Tibial nerve (tissue), 4 donors: ENCODE data around the gene SDK2. TPM values are rescaled to one million over a fixed set of nuclear protein-coding genes. Genes with fewer than 3 reads are reported as not detected.

Experiments
- DNase-seq, 2 donors: peaks; one replicate each; pipeline ENCODE4 v3.0.0-alpha.2; 2019; ENCODE audit warnings: low spot score in 2 of 2
- H3K27ac ChIP-seq, 4 donors: fragments of 200-600 bp; sonication (generic) in 3 of 4; one replicate each; pipeline ENCODE4 v1.5.1; 2017 to 2019; ENCODE audit warnings: mild to moderate bottlenecking in 1 of 4
- H3K27me3 ChIP-seq, 2 donors: fragments of 200-600 bp; sonication (generic) in 1 of 2; one replicate each; pipeline versions ENCODE4 v1.5.1 to v1.6.0; 2017 to 2019
- H3K36me3 ChIP-seq, 3 donors: fragments of 200-600 bp; sonication (generic); one replicate each; pipeline ENCODE4 v1.5.1; 2018 to 2019
- H3K4me1 ChIP-seq, 4 donors: fragments of 200-600 bp; sonication (generic) in 3 of 4; one replicate each; pipeline ENCODE4 v1.5.1; 2017 to 2019
- H3K4me3 ChIP-seq, 4 donors: fragments of 200-600 bp; sonication (generic) in 3 of 4; one replicate each; pipeline ENCODE4 v1.5.1; 2017 to 2019; ENCODE audit warnings: mild to moderate bottlenecking in 1 of 4, moderate library complexity in 1 of 4
- H3K9me3 ChIP-seq, 4 donors: fragments of 200-600 bp; sonication (generic) in 3 of 4; one replicate each; pipeline ENCODE4 v1.5.1; 2017 to 2019
- CTCF ChIP-seq, 5 experiments: fragments of 200-600 bp in 3 of 5; fragments of 450-650 bp in 2 of 5; sonication (generic) in 3 of 5; IDR thresholded peaks; one replicate each; pipeline ENCODE4 v1.5.1; 2016 to 2019; ENCODE audit warnings: antibody characterized with exemption in 5 of 5, mild to moderate bottlenecking in 3 of 5, moderate library complexity in 2 of 5
- EP300 ChIP-seq, 2 donors: sonication (generic); formaldehyde crosslinking; IDR thresholded peaks; one replicate each; pipeline ENCODE4 v1.6.1; 2017; ENCODE audit warnings: antibody characterized with exemption in 2 of 2, mild to moderate bottlenecking in 1 of 2
- POLR2A ChIP-seq, 2 donors: fragments of 450-650 bp; IDR thresholded peaks; one replicate each; pipeline ENCODE4 v1.6.1; 2017; ENCODE audit warnings: antibody characterized with exemption in 2 of 2, mild to moderate bottlenecking in 2 of 2, moderate library complexity in 2 of 2
- WGBS, 2 donors: methylation state at CpG; one replicate each; pipeline ENCODE4 v1.1.5; 2018; 5-methylcytosine and 5-hydroxymethylcytosine counted together
- total RNA-seq, 4 donors: library from RNA; depleted of rRNA; stranded (reverse); fragments of >200 nt; gene quantifications; one replicate each; pipeline ENCODE4 v1.1.0, GENCODE V29; 2016

SDK2 gene
- total RNA-seq, 4 donors from 2014 or later = 3.1 to 6.3 (median 4.6) TPM

DNA sequence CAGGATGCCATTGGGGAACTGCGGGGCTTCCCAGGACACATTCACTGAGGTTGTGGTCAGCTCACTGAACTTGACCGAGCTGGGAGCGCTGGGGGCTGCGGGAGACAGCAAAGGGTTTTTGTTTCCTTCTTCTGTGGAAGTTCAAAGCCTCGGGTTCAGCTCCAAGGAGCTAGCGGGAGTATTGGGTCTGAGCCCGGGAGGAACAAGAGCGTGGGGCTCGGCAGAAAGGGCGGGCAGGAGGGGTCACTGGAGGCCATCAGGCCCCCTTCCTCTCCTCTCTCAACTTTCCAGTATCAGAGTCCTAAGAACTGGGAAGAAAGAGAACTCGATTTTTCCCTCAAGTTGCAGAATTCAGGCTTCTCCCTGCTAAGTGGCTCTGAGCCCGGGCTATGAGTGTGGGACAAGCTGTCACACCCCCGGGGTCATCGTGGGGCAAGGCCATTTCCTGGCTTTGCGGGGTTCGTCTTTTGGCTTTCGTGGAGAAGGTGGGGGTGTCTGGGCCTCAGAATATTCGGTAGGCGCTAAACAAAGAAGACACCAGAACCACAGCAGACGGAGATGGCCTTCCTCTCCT, 278.9 kb downstream of the SDK2 start:
- no peak for DNase-seq
- H3K36me3 ChIP-seq = no peaks in the 10 kb centered on the region
- no peaks in the 10 kb centered on the region for H3K9me3 ChIP-seq
- peak overlapping the region; percentile 56 to 88 (median 77) for H3K27ac ChIP-seq
- no peaks in the 10 kb centered on the region for H3K27me3 ChIP-seq
- peaks cover 0 to 27% (median 16%) of the 10 kb centered on the region in 4 donors for H3K4me1 ChIP-seq
- no peak overlapping the region for H3K4me3 ChIP-seq
- TF ChIP-seq POLR2A (IDR thresholded peaks at IDR 0.05) (no peak), EP300 (IDR thresholded peaks at IDR 0.05) (no peak), CTCF (IDR thresholded peaks at IDR 0.05) (no peak)
- 16 to 20% methylated on average over 20 of the region's 20 CpGs for WGBS, 2 donors

DNA sequence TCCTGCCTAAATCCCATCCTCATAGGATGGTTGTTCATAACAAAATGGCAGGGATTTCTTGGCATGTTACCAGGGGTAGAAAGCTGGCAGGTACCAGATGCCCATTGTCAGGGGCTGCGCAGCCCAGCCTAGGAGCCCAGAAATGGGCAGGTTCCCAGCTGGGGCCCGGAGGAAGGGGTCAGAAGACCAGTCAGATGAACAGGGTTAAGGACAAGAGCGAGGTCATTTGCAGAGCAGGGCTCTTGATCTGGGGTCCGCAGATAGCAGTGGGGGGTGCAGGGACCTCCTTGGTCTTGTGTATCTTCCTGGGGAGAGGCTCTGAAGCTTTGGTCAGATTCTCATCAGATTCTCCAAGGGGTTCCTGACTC, 280.1 kb downstream of the SDK2 start:
- TF ChIP-seq EP300 (IDR thresholded peaks at IDR 0.05) = no peak
- TF ChIP-seq POLR2A (IDR thresholded peaks at IDR 0.05) = no peak
- no peak for TF ChIP-seq CTCF (IDR thresholded peaks at IDR 0.05)
- Histone ChIP-seq H3K4me1 (peaks cover 0 to 23% (median 16%) of the 10 kb centered on the region in 4 donors), H3K9me3 (no peaks in the 10 kb centered on the region), H3K36me3 (no peaks in the 10 kb centered on the region), H3K27me3 (no peaks in the 10 kb centered on the region), H3K4me3 (no peak overlapping the region), H3K27ac (no peak overlapping the region)
- WGBS, 2 donors = 92% methylated on average over 4 of the region's 4 CpGs
- no peak for DNase-seq

GRCh38 chr17:73363442-73364154, 280.6 kb downstream of the SDK2 start:
- Histone ChIP-seq H3K36me3 (no peaks in the 10 kb centered on the region), H3K9me3 (no peaks in the 10 kb centered on the region), H3K27me3 (no peaks in the 10 kb centered on the region), H3K4me3 (no peak overlapping the region), H3K4me1 (peaks cover 0 to 23% (median 16%) of the 10 kb centered on the region in 4 donors), H3K27ac (no peak overlapping the region)
- DNase-seq = no peak
- WGBS, 2 donors = 80% methylated on average over 8 of the region's 8 CpGs
- TF ChIP-seq POLR2A (IDR thresholded peaks at IDR 0.05) = no peak
- no peak for TF ChIP-seq CTCF (IDR thresholded peaks at IDR 0.05)
- TF ChIP-seq EP300 (IDR thresholded peaks at IDR 0.05) = no peak

DNA sequence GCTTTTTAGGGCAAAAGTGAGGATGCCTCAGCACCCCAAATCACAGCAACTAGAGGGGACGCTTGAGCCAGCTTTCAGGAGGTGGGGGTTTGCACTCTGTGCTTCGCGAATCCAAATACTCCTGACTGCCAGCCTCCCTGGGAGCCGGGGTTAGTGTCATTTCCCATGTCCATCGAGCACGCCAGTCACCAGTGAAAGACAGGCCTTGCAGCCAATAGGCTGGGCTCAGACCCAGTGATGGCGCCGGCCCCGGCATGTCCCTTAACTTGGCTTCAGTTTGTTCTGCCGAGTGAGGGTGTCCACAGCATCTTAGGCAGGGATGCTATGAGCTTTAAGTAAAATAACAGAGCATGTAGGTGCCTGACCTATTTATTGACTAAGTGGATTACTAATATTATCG, 281.5 kb downstream of the SDK2 start:
- Histone ChIP-seq H3K4me1 (peaks cover 0 to 23% (median 16%) of the 10 kb centered on the region in 4 donors), H3K27me3 (no peaks in the 10 kb centered on the region), H3K4me3 (no peak overlapping the region), H3K9me3 (no peaks in the 10 kb centered on the region), H3K27ac (no peak overlapping the region), H3K36me3 (no peaks in the 10 kb centered on the region)
- WGBS, 2 donors = 79 to 97% methylated on average over 5 to 10 of the region's 11 CpGs
- no peak for DNase-seq
- no peak for TF ChIP-seq EP300 (IDR thresholded peaks at IDR 0.05)
- no peak for TF ChIP-seq POLR2A (IDR thresholded peaks at IDR 0.05)
- no peak for TF ChIP-seq CTCF (IDR thresholded peaks at IDR 0.05)

GRCh38 chr17:73360961-73361761, 283.1 kb downstream of the SDK2 start:
- DNase-seq = no peak
- WGBS, 2 donors = 79 to 80% methylated on average over 24 to 29 of the region's 29 CpGs
- H3K4me1 ChIP-seq = peaks cover 0 to 23% (median 17%) of the 10 kb centered on the region in 4 donors
- no peaks in the 10 kb centered on the region for H3K9me3 ChIP-seq
- no peaks in the 10 kb centered on the region for H3K27me3 ChIP-seq
- no peak overlapping the region for H3K4me3 ChIP-seq
- TF ChIP-seq EP300 (IDR thresholded peaks at IDR 0.05) = no peak
- no peak for TF ChIP-seq CTCF (IDR thresholded peaks at IDR 0.05)
- no peak for TF ChIP-seq POLR2A (IDR thresholded peaks at IDR 0.05)
- no peak overlapping the region for H3K27ac ChIP-seq
- no peaks in the 10 kb centered on the region for H3K36me3 ChIP-seq
